ENCODE results near the gene HSF2BP. TPM values are rescaled to one million over a fixed set of nuclear protein-coding genes. Genes with fewer than 3 reads are reported as not detected.

Gene HSF2BP
- polyA plus RNA-seq, 1 donor from 2014 or later, result 0.89 TPM

DNA sequence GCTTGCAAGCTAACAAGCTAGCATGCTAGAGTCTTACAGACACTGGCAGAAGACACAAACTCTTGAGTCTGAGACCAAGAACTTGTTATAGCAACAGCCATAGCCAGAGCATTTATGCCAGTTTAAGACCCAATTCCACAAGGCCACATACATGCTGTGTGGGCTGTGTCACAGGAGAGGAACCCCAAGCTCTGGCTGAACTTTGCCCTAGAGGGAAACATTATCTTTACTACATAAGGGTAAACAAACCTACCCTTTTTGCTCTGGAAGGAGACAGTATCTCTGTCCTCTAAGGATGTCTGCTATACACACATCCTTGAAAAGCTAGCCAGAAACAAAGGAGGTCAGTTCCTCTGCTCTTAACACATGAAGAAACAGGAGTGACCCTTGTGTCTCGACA, 70.3 kb downstream of the HSF2BP start:
- TF ChIP-seq SMC3 (conservative IDR thresholded peaks at IDR 0.05; ENCODE audit: poor library complexity) (no peak), POLR2AphosphoS5 (IDR thresholded peaks at IDR 0.05) (no peak), RAD21 (conservative IDR thresholded peaks at IDR 0.05) (no peak), MXI1 (conservative IDR thresholded peaks at IDR 0.05; ENCODE audit: poor library complexity, severe bottlenecking) (no peak), EZH2 (IDR thresholded peaks at IDR 0.05; ENCODE audit: borderline replicate concordance, insufficient read depth, low read length, poor library complexity, severe bottlenecking) (no peak)
- TF ChIP-seq, protein P1, sequence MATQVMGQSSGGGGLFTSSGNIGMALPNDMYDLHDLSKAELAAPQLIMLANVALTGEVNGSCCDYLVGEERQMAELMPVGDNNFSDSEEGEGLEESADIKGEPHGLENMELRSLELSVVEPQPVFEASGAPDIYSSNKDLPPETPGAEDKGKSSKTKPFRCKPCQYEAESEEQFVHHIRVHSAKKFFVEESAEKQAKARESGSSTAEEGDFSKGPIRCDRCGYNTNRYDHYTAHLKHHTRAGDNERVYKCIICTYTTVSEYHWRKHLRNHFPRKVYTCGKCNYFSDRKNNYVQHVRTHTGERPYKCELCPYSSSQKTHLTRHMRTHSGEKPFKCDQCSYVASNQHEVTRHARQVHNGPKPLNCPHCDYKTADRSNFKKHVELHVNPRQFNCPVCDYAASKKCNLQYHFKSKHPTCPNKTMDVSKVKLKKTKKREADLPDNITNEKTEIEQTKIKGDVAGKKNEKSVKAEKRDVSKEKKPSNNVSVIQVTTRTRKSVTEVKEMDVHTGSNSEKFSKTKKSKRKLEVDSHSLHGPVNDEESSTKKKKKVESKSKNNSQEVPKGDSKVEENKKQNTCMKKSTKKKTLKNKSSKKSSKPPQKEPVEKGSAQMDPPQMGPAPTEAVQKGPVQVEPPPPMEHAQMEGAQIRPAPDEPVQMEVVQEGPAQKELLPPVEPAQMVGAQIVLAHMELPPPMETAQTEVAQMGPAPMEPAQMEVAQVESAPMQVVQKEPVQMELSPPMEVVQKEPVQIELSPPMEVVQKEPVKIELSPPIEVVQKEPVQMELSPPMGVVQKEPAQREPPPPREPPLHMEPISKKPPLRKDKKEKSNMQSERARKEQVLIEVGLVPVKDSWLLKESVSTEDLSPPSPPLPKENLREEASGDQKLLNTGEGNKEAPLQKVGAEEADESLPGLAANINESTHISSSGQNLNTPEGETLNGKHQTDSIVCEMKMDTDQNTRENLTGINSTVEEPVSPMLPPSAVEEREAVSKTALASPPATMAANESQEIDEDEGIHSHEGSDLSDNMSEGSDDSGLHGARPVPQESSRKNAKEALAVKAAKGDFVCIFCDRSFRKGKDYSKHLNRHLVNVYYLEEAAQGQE (IDR thresholded peaks at IDR 0.05; ENCODE audit: borderline replicate concordance), result no peak
- TF ChIP-seq, protein P2, sequence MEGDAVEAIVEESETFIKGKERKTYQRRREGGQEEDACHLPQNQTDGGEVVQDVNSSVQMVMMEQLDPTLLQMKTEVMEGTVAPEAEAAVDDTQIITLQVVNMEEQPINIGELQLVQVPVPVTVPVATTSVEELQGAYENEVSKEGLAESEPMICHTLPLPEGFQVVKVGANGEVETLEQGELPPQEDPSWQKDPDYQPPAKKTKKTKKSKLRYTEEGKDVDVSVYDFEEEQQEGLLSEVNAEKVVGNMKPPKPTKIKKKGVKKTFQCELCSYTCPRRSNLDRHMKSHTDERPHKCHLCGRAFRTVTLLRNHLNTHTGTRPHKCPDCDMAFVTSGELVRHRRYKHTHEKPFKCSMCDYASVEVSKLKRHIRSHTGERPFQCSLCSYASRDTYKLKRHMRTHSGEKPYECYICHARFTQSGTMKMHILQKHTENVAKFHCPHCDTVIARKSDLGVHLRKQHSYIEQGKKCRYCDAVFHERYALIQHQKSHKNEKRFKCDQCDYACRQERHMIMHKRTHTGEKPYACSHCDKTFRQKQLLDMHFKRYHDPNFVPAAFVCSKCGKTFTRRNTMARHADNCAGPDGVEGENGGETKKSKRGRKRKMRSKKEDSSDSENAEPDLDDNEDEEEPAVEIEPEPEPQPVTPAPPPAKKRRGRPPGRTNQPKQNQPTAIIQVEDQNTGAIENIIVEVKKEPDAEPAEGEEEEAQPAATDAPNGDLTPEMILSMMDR (IDR thresholded peaks at IDR 0.05; ENCODE audit: poor library complexity, severe bottlenecking), result no peak
- no peaks in the 10 kb centered on the region for H3F3A ChIP-seq (ENCODE audit: insufficient read depth, low read length, poor library complexity, severe bottlenecking)

DNA sequence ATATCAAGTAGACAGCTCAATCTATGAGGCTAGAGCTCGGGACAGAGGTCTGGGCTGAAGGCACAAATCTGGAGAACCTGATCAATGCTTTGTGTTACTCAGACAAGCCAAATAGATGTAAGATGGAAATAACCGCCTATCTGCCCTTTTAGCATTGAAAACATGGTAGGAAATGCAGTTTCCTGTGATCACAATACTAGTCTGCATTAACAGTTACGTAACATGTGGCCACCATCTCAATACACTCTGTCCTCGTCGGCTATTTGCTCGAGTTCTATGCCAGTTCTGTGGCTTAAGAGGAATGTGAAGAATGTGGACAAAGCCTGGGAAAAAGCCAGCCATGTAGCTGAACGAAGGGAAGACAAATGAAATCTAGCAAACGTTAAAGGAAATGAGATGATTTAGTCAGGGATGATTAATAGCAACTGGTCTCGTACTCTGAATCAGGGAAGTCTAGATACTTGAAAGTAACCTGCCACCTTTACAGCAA, 73.3 kb downstream of the HSF2BP start:
- Histone ChIP-seq H3K4me2 (ENCODE audit: low read length) (no peak overlapping the region), H3K27ac (ENCODE audit: low read length) (no peak overlapping the region)
- TF ChIP-seq POLR2AphosphoS5 (IDR thresholded peaks at IDR 0.05), result no peak
- TF ChIP-seq TAF1 (IDR thresholded peaks at IDR 0.05; ENCODE audit: low read depth), result no peak
- TF ChIP-seq, protein P1 (IDR thresholded peaks at IDR 0.05; ENCODE audit: borderline replicate concordance), result no peak
- TF ChIP-seq, protein P2 (IDR thresholded peaks at IDR 0.05; ENCODE audit: poor library complexity, severe bottlenecking), result no peak
- TF ChIP-seq RAD21 (conservative IDR thresholded peaks at IDR 0.05), result no peak
- TF ChIP-seq EZH2 (IDR thresholded peaks at IDR 0.05; ENCODE audit: borderline replicate concordance, insufficient read depth, low read length, poor library complexity, severe bottlenecking), result no peak
- TF ChIP-seq EP300 (conservative IDR thresholded peaks at IDR 0.05; ENCODE audit: poor library complexity, severe bottlenecking), result no peak
- no peak for TF ChIP-seq MXI1 (conservative IDR thresholded peaks at IDR 0.05; ENCODE audit: poor library complexity, severe bottlenecking)
- no peak for TF ChIP-seq SMC3 (conservative IDR thresholded peaks at IDR 0.05; ENCODE audit: poor library complexity)

More for the DNA sequence above, 70.3 kb downstream of the HSF2BP start:
- Histone ChIP-seq H3K9me2 (ENCODE audit: insufficient read depth, low read length) (no peaks in the 10 kb centered on the region), H2AFZ (ENCODE audit: low read depth, low read length) (no peak overlapping the region), H4K20me1 (ENCODE audit: insufficient read depth) (no peaks in the 10 kb centered on the region), H3K79me2 (replicated peaks; ENCODE audit: insufficient read depth, low read length) (no peaks in the 10 kb centered on the region), H3K36me3 (ENCODE audit: insufficient read depth, low read length) (no peaks in the 10 kb centered on the region), H3K9ac (ENCODE audit: low read length) (no peak overlapping the region), H3K27me3 (ENCODE audit: insufficient read depth, low read depth, low read length) (no peaks in the 10 kb centered on the region), H3K4me3 (ENCODE audit: low read length) (no peak overlapping the region), H3K27ac (ENCODE audit: low read length) (no peak overlapping the region), H3K4me2 (ENCODE audit: low read length) (no peak overlapping the region), H3K9me3 (ENCODE audit: low read length) (no peaks in the 10 kb centered on the region)

More for the DNA sequence above, 73.3 kb downstream of the HSF2BP start:
- Histone ChIP-seq H3K79me2 (replicated peaks; ENCODE audit: insufficient read depth, low read length) (no peaks in the 10 kb centered on the region), H3F3A (ENCODE audit: insufficient read depth, low read length, poor library complexity, severe bottlenecking) (no peaks in the 10 kb centered on the region), H3K27me3 (ENCODE audit: insufficient read depth, low read depth, low read length) (no peaks in the 10 kb centered on the region), H3K9me3 (ENCODE audit: low read length) (no peaks in the 10 kb centered on the region), H3K9ac (ENCODE audit: low read length) (no peak overlapping the region), H3K36me3 (ENCODE audit: insufficient read depth, low read length) (no peaks in the 10 kb centered on the region), H3K4me3 (ENCODE audit: low read length) (no peak overlapping the region), H4K20me1 (ENCODE audit: insufficient read depth) (no peaks in the 10 kb centered on the region), H2AFZ (ENCODE audit: low read depth, low read length) (no peak overlapping the region), H3K9me2 (ENCODE audit: insufficient read depth, low read length) (no peaks in the 10 kb centered on the region)
